Mesenchymal stem cell (in vitro differentiated cells and primary cell): ENCODE measurements around the gene AFAP1L2.

Experiments
- DNase-seq: peaks from one replicate; pipeline ENCODE4 v3.0.0-alpha.2; 2013
- H2AFZ ChIP-seq: one replicate; pipeline ENCODE4 v1.6.1; 2013; ENCODE audit warnings: low read depth, mild to moderate bottlenecking, control low read depth, inconsistent platforms, low read length, moderate library complexity
- H2AK5ac ChIP-seq: 2 replicates; pipeline ENCODE4 v1.6.1; 2013; ENCODE audit warnings: low read length, moderate library complexity, mild to moderate bottlenecking, inconsistent platforms; ENCODE audit not compliant: severe bottlenecking
- H2BK120ac ChIP-seq: one replicate; pipeline ENCODE4 v1.6.1; 2013; ENCODE audit warnings: low read depth, mild to moderate bottlenecking, inconsistent platforms, low read length, moderate library complexity
- H2BK12ac ChIP-seq, 2 experiments: one replicate each; pipeline ENCODE4 v1.6.1; 2013; ENCODE audit warnings: inconsistent platforms in 2 of 2, low read length in 2 of 2, mild to moderate bottlenecking in 2 of 2, moderate library complexity in 2 of 2, control low read depth in 1 of 2
- H2BK15ac ChIP-seq: one replicate; pipeline ENCODE4 v1.6.1; 2013; ENCODE audit warnings: mild to moderate bottlenecking, low read depth, inconsistent platforms; ENCODE audit not compliant: poor library complexity, severe bottlenecking
- H2BK5ac ChIP-seq: 2 replicates; pipeline ENCODE4 v1.6.1; 2013; ENCODE audit warnings: low read depth, mild to moderate bottlenecking, low read length, control low read depth, inconsistent platforms; ENCODE audit not compliant: poor library complexity, severe bottlenecking
- H3K14ac ChIP-seq, 2 experiments: one replicate each; pipeline ENCODE4 v1.6.1; 2013; ENCODE audit warnings: inconsistent platforms in 2 of 2, low read length in 2 of 2, control low read depth in 1 of 2, mild to moderate bottlenecking in 1 of 2, moderate library complexity in 1 of 2
- H3K18ac ChIP-seq, 2 experiments: one replicate each; pipeline ENCODE4 v1.6.1; 2013; ENCODE audit warnings: inconsistent platforms in 2 of 2, low read length in 2 of 2, control low read depth in 1 of 2, low read depth in 1 of 2, mild to moderate bottlenecking in 1 of 2
- H3K23ac ChIP-seq, 2 experiments: one replicate each; pipeline ENCODE4 v1.6.1; 2013; ENCODE audit warnings: inconsistent platforms in 2 of 2, low read length in 2 of 2, mild to moderate bottlenecking in 2 of 2, moderate library complexity in 2 of 2, control low read depth in 1 of 2
- H3K27ac ChIP-seq: 2 replicates; pipeline ENCODE4 v1.5.1; 2013; ENCODE audit warnings: mild to moderate bottlenecking, moderate library complexity, low read length, control low read depth, inconsistent platforms; ENCODE audit not compliant: poor library complexity, severe bottlenecking
- H3K27me3 ChIP-seq, 2 experiments: 2 replicates each; pipeline versions ENCODE4 v1.6.1 to v1.7.0; 2013; ENCODE audit warnings: low read length in 2 of 2, mild to moderate bottlenecking in 2 of 2, moderate library complexity in 2 of 2, control low read depth in 1 of 2, inconsistent platforms in 1 of 2; ENCODE audit not compliant: control insufficient read depth in 1 of 2, insufficient read depth in 1 of 2
- H3K36me3 ChIP-seq, 2 experiments: 2 replicates each; pipeline versions ENCODE4 v1.6.1 to v1.7.0; 2013; ENCODE audit warnings: low read length in 2 of 2, control low read depth in 1 of 2, inconsistent platforms in 1 of 2, low read depth in 1 of 2, mild to moderate bottlenecking in 1 of 2; ENCODE audit not compliant: insufficient read depth in 2 of 2, control insufficient read depth in 1 of 2
- H3K4ac ChIP-seq, 2 experiments: one replicate each; pipeline ENCODE4 v1.6.1; 2013; ENCODE audit warnings: inconsistent platforms in 2 of 2, low read length in 2 of 2, mild to moderate bottlenecking in 2 of 2, moderate library complexity in 2 of 2, control low read depth in 1 of 2, low read depth in 1 of 2
- H3K4me1 ChIP-seq: 2 replicates; pipeline ENCODE4 v1.6.1; 2013; ENCODE audit warnings: low read depth, low read length, control low read depth; ENCODE audit not compliant: control insufficient read depth, insufficient read depth
- H3K4me2 ChIP-seq: 2 replicates; pipeline ENCODE4 v1.6.1; 2013; ENCODE audit warnings: low read length, mild to moderate bottlenecking, inconsistent platforms; ENCODE audit not compliant: poor library complexity, severe bottlenecking
- H3K4me3 ChIP-seq, 2 experiments: 2 replicates each; pipeline versions ENCODE4 v1.5.1 to v1.7.0; 2013; ENCODE audit warnings: low read length in 2 of 2, mild to moderate bottlenecking in 2 of 2, control low read depth in 1 of 2, low read depth in 1 of 2; ENCODE audit not compliant: insufficient read depth in 1 of 2
- H3K79me1 ChIP-seq: replicated peaks from 2 replicates; pipeline ENCODE4 v1.6.1; 2013; ENCODE audit warnings: mild to moderate bottlenecking, control low read depth, low read length, inconsistent platforms; ENCODE audit not compliant: poor library complexity, severe bottlenecking
- H3K9ac ChIP-seq: 2 replicates; pipeline ENCODE4 v1.7.0; 2013; ENCODE audit warnings: mild to moderate bottlenecking, low read length, moderate library complexity
- H3K9me3 ChIP-seq: 2 replicates; pipeline ENCODE4 v1.7.0; 2013; ENCODE audit warnings: mild to moderate bottlenecking, low read length; ENCODE audit not compliant: control insufficient read depth
- H4K8ac ChIP-seq: one replicate; pipeline ENCODE4 v1.6.1; 2013; ENCODE audit warnings: inconsistent platforms, mild to moderate bottlenecking, low read length, moderate library complexity
- H4K91ac ChIP-seq: one replicate; pipeline ENCODE4 v1.6.1; 2013; ENCODE audit warnings: mild to moderate bottlenecking, low read length, inconsistent platforms
- WGBS: methylation state at CpG from one replicate; pipeline ENCODE4 v1.1.7; 2013; ENCODE audit warnings: mixed read lengths; 5-methylcytosine and 5-hydroxymethylcytosine counted together

The AFAP1L2 gene

DNA sequence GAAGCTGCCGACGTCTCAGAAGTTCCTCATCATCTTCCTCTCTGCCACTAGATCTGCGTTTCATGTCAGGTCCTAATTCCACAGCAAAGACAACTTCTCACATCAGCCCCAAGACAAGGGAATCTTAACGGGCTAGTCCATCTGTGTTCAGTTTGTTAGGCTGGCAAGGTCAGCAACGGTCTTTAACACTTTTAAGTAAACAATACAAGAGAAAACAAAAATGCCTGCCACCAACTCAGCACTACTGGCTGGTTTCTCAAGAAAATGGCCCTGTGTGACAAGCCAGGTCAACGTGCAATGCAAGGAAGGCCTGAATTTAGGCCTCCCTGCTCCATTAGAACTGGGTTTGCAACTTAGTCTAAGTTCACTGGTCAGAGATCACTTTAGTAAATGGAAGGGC lies 41.0 kb upstream of the AFAP1L2 start:
- no peak overlapping the region for H4K91ac ChIP-seq
- H2AK5ac ChIP-seq = no peak overlapping the region
- no peak overlapping the region for H3K18ac ChIP-seq
- no peaks in the 10 kb centered on the region for H3K27me3 ChIP-seq
- H2BK5ac ChIP-seq = no peak overlapping the region
- H3K4me1 ChIP-seq = no peaks in the 10 kb centered on the region
- H3K36me3 ChIP-seq = peaks cover 0 to 19% of the 10 kb centered on the region in 2 experiments
- H4K8ac ChIP-seq = no peak overlapping the region
- H3K9me3 ChIP-seq = no peaks in the 10 kb centered on the region
- H3K27ac ChIP-seq = no peak overlapping the region
- H3K4ac ChIP-seq = no peak overlapping the region
- H2BK15ac ChIP-seq = no peak overlapping the region
- H3K9ac ChIP-seq = no peak overlapping the region
- H3K14ac ChIP-seq = no peak overlapping the region
- WGBS = 85% methylated on average over 6 of the region's 6 CpGs
- no peak overlapping the region for H2BK120ac ChIP-seq
- H3K23ac ChIP-seq = no peak overlapping the region
- no peak overlapping the region for H2BK12ac ChIP-seq
- no peak overlapping the region for H3K4me3 ChIP-seq
- no peaks in the 10 kb centered on the region for H3K79me1 ChIP-seq
- no peak overlapping the region for H2AFZ ChIP-seq
- DNase-seq = no peak
- no peak overlapping the region for H3K4me2 ChIP-seq

DNA sequence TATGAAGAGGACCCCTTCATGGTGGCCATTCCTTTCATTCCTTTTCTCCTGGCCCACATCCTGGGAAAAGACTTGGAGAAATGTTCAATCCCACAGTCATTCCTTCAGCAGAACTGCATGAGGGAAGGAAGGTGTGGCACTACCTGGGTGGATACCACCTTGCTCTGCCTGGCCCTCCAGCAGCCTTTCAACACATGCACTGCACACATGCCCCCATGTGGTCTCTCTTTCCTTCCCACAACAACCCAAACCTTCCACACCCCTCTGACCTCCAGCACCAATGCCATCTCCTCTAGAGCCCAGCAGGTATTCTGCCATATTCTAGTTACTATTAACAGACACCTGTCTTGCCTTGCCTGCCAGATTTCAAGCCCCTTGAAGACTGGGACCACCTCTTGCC lies 40.5 kb upstream of the AFAP1L2 start:
- no peak overlapping the region for H3K4me2 ChIP-seq
- H2AK5ac ChIP-seq = no peak overlapping the region
- no peaks in the 10 kb centered on the region for H3K79me1 ChIP-seq
- H3K4me1 ChIP-seq = no peaks in the 10 kb centered on the region
- H3K4ac ChIP-seq = no peak overlapping the region
- H3K27ac ChIP-seq = no peak overlapping the region
- H3K23ac ChIP-seq = no peak overlapping the region
- H3K9me3 ChIP-seq = no peaks in the 10 kb centered on the region
- H2BK5ac ChIP-seq = no peak overlapping the region
- no peak overlapping the region for H4K8ac ChIP-seq
- peaks cover 0 to 22% of the 10 kb centered on the region in 2 experiments for H3K36me3 ChIP-seq
- no peak overlapping the region for H2AFZ ChIP-seq
- H2BK120ac ChIP-seq = no peak overlapping the region
- DNase-seq = no peak
- no peaks in the 10 kb centered on the region for H3K27me3 ChIP-seq
- H3K14ac ChIP-seq = no peak overlapping the region
- H2BK15ac ChIP-seq = no peak overlapping the region
- H2BK12ac ChIP-seq = no peak overlapping the region
- H4K91ac ChIP-seq = no peak overlapping the region
- H3K4me3 ChIP-seq = no peak overlapping the region
- no peak overlapping the region for H3K18ac ChIP-seq
- no peak overlapping the region for H3K9ac ChIP-seq

DNA sequence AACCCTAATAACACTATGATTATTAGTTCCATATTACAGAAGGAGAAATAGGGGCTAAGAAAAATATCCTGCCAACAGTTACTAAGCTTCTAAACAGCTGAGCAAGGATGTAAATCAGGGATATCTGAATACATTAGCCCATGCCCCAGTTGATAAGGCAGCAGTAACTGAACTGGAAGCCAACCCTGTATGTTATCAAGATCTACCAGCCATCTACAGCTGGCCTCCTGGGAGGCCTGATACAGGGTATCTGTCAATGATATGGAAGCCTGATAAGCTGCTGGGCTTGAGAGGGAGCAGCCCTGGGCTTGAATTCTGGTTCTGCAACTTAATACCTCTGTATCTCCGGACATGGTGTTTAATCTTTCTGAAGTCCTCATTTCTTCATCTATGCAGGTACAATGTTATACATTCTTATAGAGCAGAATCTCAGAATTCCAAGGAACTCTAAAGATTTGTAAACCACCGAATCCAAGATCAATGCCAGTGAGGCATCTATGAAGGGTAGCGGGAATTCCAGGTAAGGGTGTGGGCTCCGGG lies 37.9 kb upstream of the AFAP1L2 start:
- Histone ChIP-seq H4K91ac (no peak overlapping the region), H2BK15ac (no peak overlapping the region), H3K4ac (no peak overlapping the region), H3K4me3 (no peak overlapping the region), H3K14ac (no peak overlapping the region), H2BK5ac (no peak overlapping the region), H3K4me1 (no peaks in the 10 kb centered on the region), H4K8ac (no peak overlapping the region), H3K18ac (no peak overlapping the region), H3K79me1 (no peaks in the 10 kb centered on the region), H3K27ac (no peak overlapping the region), H2AK5ac (no peak overlapping the region), H3K23ac (no peak overlapping the region), H3K9me3 (no peaks in the 10 kb centered on the region), H3K36me3 (peaks cover 8 to 35% of the 10 kb centered on the region in 2 experiments), H3K4me2 (no peak overlapping the region), H2AFZ (no peak overlapping the region), H3K9ac (no peak overlapping the region), H2BK120ac (no peak overlapping the region), H2BK12ac (no peak overlapping the region), H3K27me3 (no peaks in the 10 kb centered on the region)
- 86% methylated on average over 3 of the region's 4 CpGs for WGBS
- DNase-seq = no peak

DNA sequence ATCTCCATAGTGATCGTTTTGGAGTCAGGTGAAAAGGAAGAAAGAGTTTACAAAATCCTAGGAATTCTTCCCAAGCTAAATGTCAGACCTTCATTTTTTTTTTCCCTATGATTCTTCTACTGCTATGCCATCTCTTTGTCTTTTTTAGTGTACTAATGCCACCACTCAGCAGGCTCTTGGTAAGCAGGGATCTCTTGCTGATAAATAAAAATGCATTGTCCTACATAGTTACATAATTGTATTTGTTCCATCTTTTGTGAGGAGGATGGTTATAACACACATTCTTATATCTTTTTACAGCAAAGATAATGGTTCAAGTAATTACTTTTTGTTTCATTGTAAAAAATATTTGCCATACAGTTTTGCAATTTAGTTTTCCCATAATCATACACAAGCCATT lies 36.8 kb upstream of the AFAP1L2 start:
- H3K14ac ChIP-seq = no peak overlapping the region
- 100% methylated on average over 1 of the region's 1 CpG for WGBS
- no peaks in the 10 kb centered on the region for H3K9me3 ChIP-seq
- H3K9ac ChIP-seq = no peak overlapping the region
- H3K23ac ChIP-seq = no peak overlapping the region
- no peak overlapping the region for H4K91ac ChIP-seq
- no peak overlapping the region for H4K8ac ChIP-seq
- H2BK15ac ChIP-seq = no peak overlapping the region
- H3K79me1 ChIP-seq = no peaks in the 10 kb centered on the region
- H3K18ac ChIP-seq = no peak overlapping the region
- H2BK12ac ChIP-seq = no peak overlapping the region
- no peak for DNase-seq
- H3K36me3 ChIP-seq = peaks cover 8 to 38% of the 10 kb centered on the region in 2 experiments
- H3K4me1 ChIP-seq = no peaks in the 10 kb centered on the region
- no peak overlapping the region for H3K4me2 ChIP-seq
- no peak overlapping the region for H3K4me3 ChIP-seq
- H3K27ac ChIP-seq = no peak overlapping the region
- H3K4ac ChIP-seq = no peak overlapping the region
- H2BK120ac ChIP-seq = no peak overlapping the region
- no peaks in the 10 kb centered on the region for H3K27me3 ChIP-seq
- H2AFZ ChIP-seq = no peak overlapping the region
- H2AK5ac ChIP-seq = no peak overlapping the region
- H2BK5ac ChIP-seq = no peak overlapping the region
